ENCODE results near the gene FAM131C.

- no peak for TF ChIP-seq POLR2AphosphoS5 (IDR thresholded peaks at IDR 0.05)
- no peak for TF ChIP-seq CTCF (IDR thresholded peaks at IDR 0.05)
- peak in 1 of 4 donors; percentile 1 for TF ChIP-seq POLR2A (IDR thresholded peaks at IDR 0.05)
- TF ChIP-seq EP300 (IDR thresholded peaks at IDR 0.05), result no peak
These were observed 49.0 kb upstream of the FAM131C start for GRCh38 chr1:16122350-16122881.

Measured in upper lobe of left lung (tissue), 4 donors.